GM21528 (cell line): ENCODE measurements around the gene AKR1B15.
"Not testable (repeated sequence)": the region's sequence is repeated elsewhere in the genome, so short reads cannot be mapped to it uniquely, and the experiment has no call there.

ENCODE experiments used
- ATAC-seq: cut with Tn5 transposase; IDR thresholded peaks from one replicate; pipeline ENCODE4 v1.9.1; 2021; ENCODE audit warnings: mild to moderate bottlenecking, moderate library complexity; ENCODE audit not compliant: unreplicated experiment, low FRiP score

The AKR1B15 gene

GRCh38 chr7:134558370-134558769 is 9.5 kb downstream of the AKR1B15 start:
- ATAC-seq = no peak

- not testable (repeated sequence) for ATAC-seq
These were observed 12.7 kb downstream of the AKR1B15 start for GRCh38 chr7:134561616-134562015.

- no peak for ATAC-seq
These were observed 13.2 kb downstream of the AKR1B15 start for GRCh38 chr7:134562136-134562535.

- not testable (repeated sequence) for ATAC-seq
These were observed 14.5 kb downstream of the AKR1B15 start for GRCh38 chr7:134563398-134563749.

- no peak for ATAC-seq
These were observed 16.8 kb downstream of the AKR1B15 start for GRCh38 chr7:134565643-134566136.

GRCh38 chr7:134567368-134567767 is 18.5 kb downstream of the AKR1B15 start:
- ATAC-seq = no peak

- ATAC-seq = not testable (repeated sequence)
These were observed 21.1 kb downstream of the AKR1B15 start for GRCh38 chr7:134569962-134570361.

GRCh38 chr7:134571101-134571500 is 22.2 kb downstream of the AKR1B15 start:
- no peak for ATAC-seq

GRCh38 chr7:134571746-134572461 is 23.0 kb downstream of the AKR1B15 start:
- ATAC-seq = no peak

- ATAC-seq = no peak
These were observed 25.4 kb downstream of the AKR1B15 start for GRCh38 chr7:134574322-134574721.

- ATAC-seq = no peak
These were observed 35.4 kb downstream of the AKR1B15 start for GRCh38 chr7:134584290-134584689.

GRCh38 chr7:134585897-134586296 is 37.0 kb downstream of the AKR1B15 start:
- ATAC-seq = no peak

GRCh38 chr7:134587750-134588149 is 38.8 kb downstream of the AKR1B15 start:
- ATAC-seq = no peak

- no peak for ATAC-seq
These were observed 40.6 kb downstream of the AKR1B15 start for GRCh38 chr7:134589491-134589941.

- no peak for ATAC-seq
These were observed 44.9 kb downstream of the AKR1B15 start for GRCh38 chr7:134593530-134594392.

- no peak for ATAC-seq
These were observed 46.0 kb downstream of the AKR1B15 start for GRCh38 chr7:134594877-134595276.

GRCh38 chr7:134599371-134599770 is 50.5 kb downstream of the AKR1B15 start:
- no peak for ATAC-seq

GRCh38 chr7:134601459-134601858 is 52.5 kb downstream of the AKR1B15 start:
- ATAC-seq = no peak

- no peak for ATAC-seq
These were observed 54.1 kb downstream of the AKR1B15 start for GRCh38 chr7:134602881-134603451.

GRCh38 chr7:134605978-134606923 is 57.3 kb downstream of the AKR1B15 start:
- ATAC-seq = peak; percentile 91
